GM13976 (cell line): ENCODE results near the gene SPINK4.

Source experiments
- DNase-seq: peaks from one replicate; pipeline ENCODE4 v3.0.0; 2012; ENCODE audit warnings: low spot score
- in situ Hi-C: fragments of 300-500 bp; cut with MboI; formaldehyde crosslinking; loops from one replicate; pipeline ENCODE4 v1.12.0; 2022; ENCODE audit warnings: low sequenced_read_pairs, mixed read lengths, inconsistent platforms; ENCODE audit not compliant: unreplicated experiment
- TF ChIP-seq, protein P1 (sequence below): IDR thresholded peaks from 2 replicates; pipeline ENCODE4 v1.5.1; 2012; ENCODE audit warnings: borderline replicate concordance, mild to moderate bottlenecking; ENCODE audit not compliant: insufficient read depth; ENCODE audit errors: extremely low read depth, missing control alignments, control extremely low read depth

Gene SPINK4

GRCh38 chr9:33255014-33255413 is 15.0 kb downstream of the SPINK4 start:
- DNase-seq = no peak
- TF ChIP-seq, protein P1, sequence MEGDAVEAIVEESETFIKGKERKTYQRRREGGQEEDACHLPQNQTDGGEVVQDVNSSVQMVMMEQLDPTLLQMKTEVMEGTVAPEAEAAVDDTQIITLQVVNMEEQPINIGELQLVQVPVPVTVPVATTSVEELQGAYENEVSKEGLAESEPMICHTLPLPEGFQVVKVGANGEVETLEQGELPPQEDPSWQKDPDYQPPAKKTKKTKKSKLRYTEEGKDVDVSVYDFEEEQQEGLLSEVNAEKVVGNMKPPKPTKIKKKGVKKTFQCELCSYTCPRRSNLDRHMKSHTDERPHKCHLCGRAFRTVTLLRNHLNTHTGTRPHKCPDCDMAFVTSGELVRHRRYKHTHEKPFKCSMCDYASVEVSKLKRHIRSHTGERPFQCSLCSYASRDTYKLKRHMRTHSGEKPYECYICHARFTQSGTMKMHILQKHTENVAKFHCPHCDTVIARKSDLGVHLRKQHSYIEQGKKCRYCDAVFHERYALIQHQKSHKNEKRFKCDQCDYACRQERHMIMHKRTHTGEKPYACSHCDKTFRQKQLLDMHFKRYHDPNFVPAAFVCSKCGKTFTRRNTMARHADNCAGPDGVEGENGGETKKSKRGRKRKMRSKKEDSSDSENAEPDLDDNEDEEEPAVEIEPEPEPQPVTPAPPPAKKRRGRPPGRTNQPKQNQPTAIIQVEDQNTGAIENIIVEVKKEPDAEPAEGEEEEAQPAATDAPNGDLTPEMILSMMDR = no peak
- in situ Hi-C loops = no loop called here

GRCh38 chr9:33255471-33255870 is 15.5 kb downstream of the SPINK4 start:
- DNase-seq = no peak
- in situ Hi-C loops = no loop called here
- TF ChIP-seq, protein P1 = no peak

DNA sequence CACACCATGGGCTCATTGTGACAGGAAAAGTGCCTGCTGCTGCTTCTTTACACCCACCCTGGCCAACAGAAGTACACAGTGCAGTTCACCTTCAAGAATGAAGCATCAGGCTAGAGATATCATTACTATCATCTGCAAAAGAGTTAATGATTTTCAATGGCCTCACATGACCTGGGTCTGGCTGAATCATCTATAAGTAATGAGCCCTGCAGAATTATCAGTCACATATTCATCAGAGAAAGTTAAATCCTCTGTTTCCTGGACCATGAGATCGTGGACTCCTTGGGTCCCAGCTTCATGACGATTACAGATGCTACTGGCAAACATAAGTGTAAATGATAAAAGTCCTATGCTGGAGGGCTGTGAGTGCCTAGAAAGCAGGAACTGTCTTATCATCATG is 16.3 kb downstream of the SPINK4 start:
- DNase-seq = no peak
- in situ Hi-C loops = no loop called here
- TF ChIP-seq, protein P1 = no peak

- in situ Hi-C loops = no loop called here
- DNase-seq = no peak
- TF ChIP-seq, protein P1 = no peak
These were observed 17.3 kb downstream of the SPINK4 start for GRCh38 chr9:33257276-33257675.

DNA sequence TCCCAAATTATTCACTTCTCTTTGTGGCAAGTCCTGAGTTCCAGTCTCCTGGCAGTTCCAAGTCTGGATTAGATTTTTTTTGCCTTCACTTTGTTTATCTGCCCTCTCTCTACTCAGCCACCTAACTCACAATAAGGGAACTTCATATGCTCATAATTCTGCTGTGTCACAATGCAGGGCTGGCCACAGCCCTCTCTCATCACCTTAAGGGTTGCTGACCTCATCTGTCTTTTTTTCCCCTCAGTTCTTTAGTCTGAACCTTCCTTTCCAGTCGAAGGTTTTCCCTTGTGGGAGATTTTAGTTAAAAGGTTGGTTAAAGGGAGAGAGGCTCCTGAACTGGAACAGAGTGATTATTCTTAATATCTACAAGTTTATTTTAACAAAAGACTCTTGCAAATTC is 20.4 kb downstream of the SPINK4 start:
- in situ Hi-C loops = no loop called here
- TF ChIP-seq, protein P1 = no peak
- no peak for DNase-seq

DNA sequence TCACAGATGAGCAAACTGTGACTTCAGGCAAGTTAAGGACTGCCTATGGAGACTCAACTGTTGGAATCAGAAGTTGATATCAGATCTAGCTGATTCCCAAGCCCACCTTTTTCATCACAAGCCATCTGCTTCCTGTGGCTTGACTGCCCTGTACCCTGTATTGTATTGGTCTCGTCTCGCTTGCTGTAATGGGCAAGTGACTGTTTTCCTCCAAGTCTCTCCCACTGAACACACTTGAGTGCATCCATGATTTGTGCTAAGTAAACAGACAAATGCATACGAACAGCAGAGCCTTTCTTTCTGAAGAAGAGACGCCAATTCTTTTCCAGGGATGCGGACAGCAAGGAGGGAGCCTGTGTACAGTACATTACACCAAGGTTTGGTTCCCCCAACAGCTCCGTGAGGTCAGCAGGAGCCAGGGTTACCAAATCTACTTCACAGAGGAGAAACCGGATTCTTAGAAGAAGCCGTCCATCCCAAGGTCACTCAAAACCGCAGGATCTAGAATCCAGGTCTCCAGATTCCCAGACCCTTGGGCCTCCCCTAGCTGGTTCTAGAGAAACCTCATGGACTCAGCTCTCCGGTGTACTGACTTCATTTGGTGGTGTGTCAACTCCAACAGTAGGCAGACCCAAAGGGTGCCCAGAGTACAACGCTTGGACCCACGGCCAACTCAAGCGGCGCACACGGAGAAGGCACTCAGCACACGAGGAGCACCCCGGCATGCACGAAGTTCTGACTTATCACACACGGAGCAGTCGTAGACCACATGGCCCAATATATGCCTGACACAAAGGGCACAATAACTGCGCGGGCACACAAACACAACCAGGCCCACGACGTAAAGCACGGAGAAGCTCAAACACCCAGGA is 23.4 kb downstream of the SPINK4 start:
- DNase-seq = no peak
- TF ChIP-seq, protein P1 = no peak
- in situ Hi-C loops = no loop called here
